Brain microvascular endothelial cell (primary cell): ENCODE data around the gene ARHGAP24.

Experiments used
- DNase-seq: peaks from one replicate; pipeline ENCODE4 v3.0.0-alpha.2; 2020
- H3K27ac ChIP-seq: fragments of 250-450 bp; sonication (Bioruptor Pico); 2 replicates; pipeline ENCODE4 v1.5.1; 2020; ENCODE audit warnings: mild to moderate bottlenecking, moderate library complexity
- H3K27me3 ChIP-seq: fragments of 250-450 bp; sonication (Bioruptor Pico); replicated peaks from 2 replicates; pipeline ENCODE4 v1.5.1; 2020; ENCODE audit warnings: mild to moderate bottlenecking
- H3K36me3 ChIP-seq: fragments of 250-450 bp; sonication (Bioruptor Pico); replicated peaks from 2 replicates; pipeline ENCODE4 v1.5.1; 2020; ENCODE audit warnings: mild to moderate bottlenecking
- H3K4me3 ChIP-seq: 2 replicates; pipeline ENCODE4 v1.5.1; 2011; ENCODE audit warnings: low read depth, mild to moderate bottlenecking, control low read depth, low read length, moderate library complexity
- in situ Hi-C: cut with HindIII; loops from 2 replicates; pipeline ENCODE4 v1.10.0; 2017; ENCODE audit warnings: low sequenced_read_pairs, low pct_ligation_motif_present
- TF ChIP-seq, protein P1 (sequence below): IDR thresholded peaks from 2 replicates; pipeline ENCODE4 v1.5.1; 2011; ENCODE audit warnings: low read depth, mild to moderate bottlenecking, moderate library complexity, low read length, control low read depth, inconsistent platforms; ENCODE audit errors: missing control alignments

Gene ARHGAP24

GRCh38 chr4:85994576-85994975 is 519.6 kb downstream of the ARHGAP24 start:
- Histone ChIP-seq H3K4me3 (no peak overlapping the region), H3K36me3 (peaks cover 12% of the 10 kb centered on the region), H3K27me3 (no peaks in the 10 kb centered on the region), H3K27ac (no peak overlapping the region)
- no peak for DNase-seq
- in situ Hi-C loops = no loop called here
- TF ChIP-seq, protein P1, sequence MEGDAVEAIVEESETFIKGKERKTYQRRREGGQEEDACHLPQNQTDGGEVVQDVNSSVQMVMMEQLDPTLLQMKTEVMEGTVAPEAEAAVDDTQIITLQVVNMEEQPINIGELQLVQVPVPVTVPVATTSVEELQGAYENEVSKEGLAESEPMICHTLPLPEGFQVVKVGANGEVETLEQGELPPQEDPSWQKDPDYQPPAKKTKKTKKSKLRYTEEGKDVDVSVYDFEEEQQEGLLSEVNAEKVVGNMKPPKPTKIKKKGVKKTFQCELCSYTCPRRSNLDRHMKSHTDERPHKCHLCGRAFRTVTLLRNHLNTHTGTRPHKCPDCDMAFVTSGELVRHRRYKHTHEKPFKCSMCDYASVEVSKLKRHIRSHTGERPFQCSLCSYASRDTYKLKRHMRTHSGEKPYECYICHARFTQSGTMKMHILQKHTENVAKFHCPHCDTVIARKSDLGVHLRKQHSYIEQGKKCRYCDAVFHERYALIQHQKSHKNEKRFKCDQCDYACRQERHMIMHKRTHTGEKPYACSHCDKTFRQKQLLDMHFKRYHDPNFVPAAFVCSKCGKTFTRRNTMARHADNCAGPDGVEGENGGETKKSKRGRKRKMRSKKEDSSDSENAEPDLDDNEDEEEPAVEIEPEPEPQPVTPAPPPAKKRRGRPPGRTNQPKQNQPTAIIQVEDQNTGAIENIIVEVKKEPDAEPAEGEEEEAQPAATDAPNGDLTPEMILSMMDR = no peak

GRCh38 chr4:85995361-85995760 is 520.4 kb downstream of the ARHGAP24 start:
- in situ Hi-C loops = no loop called here
- H3K27ac ChIP-seq = no peak overlapping the region
- H3K27me3 ChIP-seq = no peaks in the 10 kb centered on the region
- peaks cover 12% of the 10 kb centered on the region for H3K36me3 ChIP-seq
- DNase-seq = no peak
- TF ChIP-seq, protein P1 = no peak
- H3K4me3 ChIP-seq = no peak overlapping the region

DNA sequence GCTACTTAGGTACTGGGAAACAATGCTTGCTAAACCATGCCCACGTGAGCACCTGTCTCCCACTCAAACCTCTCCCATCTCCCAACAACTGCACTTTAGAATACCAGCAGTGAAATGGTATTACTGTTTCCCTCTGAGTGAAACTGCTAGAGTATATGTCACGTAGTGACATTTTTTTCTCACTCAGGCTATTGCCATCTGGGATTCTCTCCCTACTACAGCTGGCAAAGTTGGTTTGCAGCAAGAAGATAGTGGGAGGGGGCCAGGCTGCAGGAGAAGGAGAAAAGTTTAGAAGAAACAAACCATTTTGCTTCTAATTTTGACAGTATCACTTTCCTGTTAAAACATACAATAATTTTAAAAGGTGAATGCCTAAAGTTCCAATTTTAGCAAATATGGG is 526.6 kb downstream of the ARHGAP24 start:
- Histone ChIP-seq H3K27me3 (no peaks in the 10 kb centered on the region), H3K36me3 (no peaks in the 10 kb centered on the region), H3K27ac (no peak overlapping the region), H3K4me3 (no peak overlapping the region)
- DNase-seq = no peak
- TF ChIP-seq, protein P1 = no peak
- in situ Hi-C loops = no loop called here

DNA sequence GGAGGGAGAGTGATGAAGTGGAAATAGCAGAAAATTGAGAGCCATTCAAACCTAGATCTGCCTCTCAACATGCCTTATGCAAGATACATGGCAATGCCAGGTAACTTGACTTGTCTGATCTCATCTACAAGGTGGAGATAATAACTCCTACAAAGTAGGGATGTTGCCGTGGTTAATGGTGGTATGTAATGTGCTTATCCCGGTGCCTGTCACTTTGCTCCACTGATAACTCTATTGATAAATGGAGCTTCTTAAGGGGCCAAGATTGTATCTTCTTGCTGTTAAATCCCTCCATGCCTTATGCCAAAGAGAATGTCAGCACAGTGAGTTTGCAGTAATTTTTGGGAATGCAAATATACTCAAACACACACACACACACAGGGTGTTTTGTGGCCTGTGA is 529.1 kb downstream of the ARHGAP24 start:
- in situ Hi-C loops = no loop called here
- Histone ChIP-seq H3K4me3 (no peak overlapping the region), H3K36me3 (no peaks in the 10 kb centered on the region), H3K27me3 (no peaks in the 10 kb centered on the region), H3K27ac (no peak overlapping the region)
- TF ChIP-seq, protein P1 = no peak
- DNase-seq = no peak

DNA sequence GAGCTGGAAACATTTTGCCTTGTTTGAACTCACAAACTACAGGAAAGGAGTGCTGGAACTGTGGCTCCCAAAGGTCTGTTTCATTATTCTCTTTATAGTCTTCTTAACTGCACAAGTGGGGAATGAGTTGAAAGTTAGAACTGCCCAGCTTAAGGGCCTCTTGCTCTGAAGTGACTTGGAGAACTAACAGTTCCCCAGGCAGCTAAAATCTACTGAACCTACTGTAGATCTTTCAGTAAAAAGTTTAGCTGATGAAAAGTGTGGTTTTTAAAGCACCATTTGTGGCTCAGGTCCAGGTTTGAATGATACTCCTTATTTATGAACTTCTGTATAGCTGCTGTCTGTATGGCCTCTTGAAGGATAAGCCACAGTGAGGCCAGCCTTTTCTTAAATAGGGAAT is 531.1 kb downstream of the ARHGAP24 start:
- TF ChIP-seq, protein P1 = no peak
- Histone ChIP-seq H3K27ac (no peak overlapping the region), H3K27me3 (no peaks in the 10 kb centered on the region), H3K36me3 (no peaks in the 10 kb centered on the region), H3K4me3 (no peak overlapping the region)
- in situ Hi-C loops = no loop called here
- DNase-seq = no peak

- no peaks in the 10 kb centered on the region for H3K27me3 ChIP-seq
- no peak for DNase-seq
- TF ChIP-seq, protein P1 = no peak
- in situ Hi-C loops = no loop called here
- H3K36me3 ChIP-seq = no peaks in the 10 kb centered on the region
- no peak overlapping the region for H3K4me3 ChIP-seq
- H3K27ac ChIP-seq = no peak overlapping the region
These were observed 532.1 kb downstream of the ARHGAP24 start for GRCh38 chr4:86007042-86007441.
